ENCODE data around the gene LRSAM1. TPM values are rescaled to one million over a fixed set of nuclear protein-coding genes. Genes with fewer than 3 reads are reported as not detected.

LRSAM1 gene
- total RNA-seq, 1 donor from 2014 or later = 17.1 TPM

- no peak for DNase-seq (ENCODE audit: low read depth)
- TF ChIP-seq CTCF (conservative IDR thresholded peaks at IDR 0.05; ENCODE audit: low read depth, low read length) = no peak
- H3K4me3 ChIP-seq (ENCODE audit: low read depth, low read length) = no peak overlapping the region
These were observed 75.6 kb downstream of the LRSAM1 start for GRCh38 chr9:127526655-127527559.

- TF ChIP-seq CTCF (conservative IDR thresholded peaks at IDR 0.05; ENCODE audit: low read depth, low read length) = no peak
- no peak for DNase-seq (ENCODE audit: low read depth)
These were observed 76.4 kb downstream of the LRSAM1 start for GRCh38 chr9:127527560-127528268.

GRCh38 chr9:127528422-127529251 is 77.3 kb downstream of the LRSAM1 start:
- DNase-seq (ENCODE audit: low read depth) = no peak
- no peak for TF ChIP-seq CTCF (conservative IDR thresholded peaks at IDR 0.05; ENCODE audit: low read depth, low read length)
- H3K4me3 ChIP-seq (ENCODE audit: low read depth, low read length) = no peak overlapping the region

More at GRCh38 chr9:127527560-127528268, 76.4 kb downstream of the LRSAM1 start:
- no peak overlapping the region for H3K4me3 ChIP-seq (ENCODE audit: low read depth, low read length)

DNA sequence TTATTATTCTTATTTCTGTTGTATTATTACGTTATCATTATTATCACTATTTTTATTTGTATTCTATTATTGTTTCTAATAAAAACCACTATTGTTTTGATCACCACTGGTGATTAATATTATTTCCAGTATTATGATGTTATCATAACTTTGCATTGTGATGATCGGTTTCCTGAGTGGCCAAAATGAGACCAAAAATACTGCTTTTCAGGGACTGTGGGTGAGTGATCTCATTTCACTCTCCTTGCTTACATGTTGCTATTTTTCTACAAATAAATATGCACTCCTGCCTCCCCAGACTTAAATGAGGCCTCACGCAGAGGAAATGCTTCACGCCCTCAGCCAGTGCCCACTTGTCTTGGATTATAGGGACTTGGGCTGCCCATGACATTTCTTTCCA is 78.4 kb downstream of the LRSAM1 start:
- no peak for TF ChIP-seq CTCF (conservative IDR thresholded peaks at IDR 0.05; ENCODE audit: low read depth, low read length)
- no peak for DNase-seq (ENCODE audit: low read depth)
- H3K4me3 ChIP-seq (ENCODE audit: low read depth, low read length) = no peak overlapping the region

DNA sequence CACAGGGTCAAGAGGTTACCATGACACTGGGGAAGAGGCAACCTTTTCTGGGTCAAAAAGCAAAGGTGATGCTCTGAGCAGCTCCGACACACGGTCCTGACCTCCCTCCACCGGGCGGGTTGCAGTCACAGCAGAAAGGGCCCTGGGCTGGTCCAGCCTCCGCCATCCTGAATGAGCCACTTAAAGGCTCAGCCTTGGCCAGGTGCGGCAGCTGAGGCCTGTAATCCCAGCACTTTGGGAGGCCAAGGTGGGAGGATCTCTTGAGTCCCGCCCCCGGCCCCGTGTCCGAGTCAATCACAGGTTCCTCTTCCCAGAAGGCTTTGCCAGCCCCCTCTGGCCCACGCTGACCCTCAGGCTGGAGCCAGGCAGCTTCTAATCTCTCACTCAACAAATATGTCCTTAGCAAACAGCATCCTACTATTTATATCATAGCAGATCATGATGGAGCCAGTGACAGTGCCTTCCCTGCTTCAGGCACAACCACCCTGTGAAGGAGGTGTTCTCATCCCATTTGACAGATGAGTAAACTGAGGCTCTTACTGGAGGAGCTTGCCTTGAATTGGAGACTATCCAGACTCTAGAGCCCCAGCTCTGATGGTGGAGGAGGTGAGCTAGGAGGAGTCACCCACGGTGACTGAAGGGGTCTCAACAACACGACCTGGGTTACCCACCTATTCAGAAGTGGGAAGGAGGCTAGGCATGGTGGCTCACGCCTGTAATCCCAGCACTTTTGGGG is 79.1 kb downstream of the LRSAM1 start:
- no peak for DNase-seq (ENCODE audit: low read depth)
- no peak overlapping the region for H3K4me3 ChIP-seq (ENCODE audit: low read depth, low read length)
- TF ChIP-seq CTCF (conservative IDR thresholded peaks at IDR 0.05; ENCODE audit: low read depth, low read length) = no peak

DNA sequence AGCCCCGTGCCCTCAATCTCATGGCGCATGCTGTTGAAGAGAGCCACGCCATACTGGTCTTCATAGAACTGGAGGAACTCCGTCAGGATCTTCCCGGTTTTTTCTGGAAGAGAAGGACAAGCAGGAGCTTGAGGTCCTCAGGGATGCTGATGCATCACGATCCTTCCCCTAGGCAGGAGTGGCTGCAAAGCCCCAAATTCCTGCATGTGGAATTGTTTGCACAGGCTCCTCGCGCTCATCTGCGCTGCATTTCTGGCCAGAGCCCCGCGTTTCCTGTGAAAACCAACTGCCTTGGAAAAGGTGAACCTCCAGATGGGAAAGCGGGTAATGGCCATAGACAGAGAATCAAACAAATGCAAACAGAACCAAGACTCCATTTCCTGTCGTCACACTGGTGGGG is 80.4 kb downstream of the LRSAM1 start:
- no peak overlapping the region for H3K4me3 ChIP-seq (ENCODE audit: low read depth, low read length)
- DNase-seq (ENCODE audit: low read depth) = no peak
- no peak for TF ChIP-seq CTCF (conservative IDR thresholded peaks at IDR 0.05; ENCODE audit: low read depth, low read length)

Measured in epithelial cell of proximal tubule (primary cell).